ENCODE measurements around the gene LIN7B. TPM values are rescaled to one million over a fixed set of nuclear protein-coding genes. Genes with fewer than 3 reads are reported as not detected.
A peak's percentile ranks its signal among the peaks of the same experiment; 100 is the strongest.

LIN7B gene
- total and polyA plus RNA-seq, 9 of the 15 experiments (the other 6 are each of a cell fraction or from before 2014, with no cell fraction given) = 0.89 to 15.7 (median 4.0) TPM

GRCh38 chr19:49073514-49074378 is 40.4 kb upstream of the LIN7B start (continued):
- TF ChIP-seq ZBTB40 (IDR thresholded peaks at IDR 0.05) = 0 out of 2 replicates have a peak, but pooled peaks have one; percentile 51
- TF ChIP-seq ZBTB40 (CRISPR knock-in tag; IDR thresholded peaks at IDR 0.05) = no peak
- no peak for TF ChIP-seq ZFPM2 (CRISPR knock-in tag; IDR thresholded peaks at IDR 0.05)
- TF ChIP-seq FUS (optimal IDR thresholded peaks at IDR 0.05; ENCODE audit: low read depth, low read length) = no peak
- no peak for TF ChIP-seq FOXO4 (CRISPR knock-in tag; IDR thresholded peaks at IDR 0.05)
- TF ChIP-seq NBN (IDR thresholded peaks at IDR 0.05; ENCODE audit: low read depth) = peak; percentile 63; the same call in 1 of the 2 replicates
- TF ChIP-seq NFRKB (IDR thresholded peaks at IDR 0.05; ENCODE audit: low read depth) = no peak
- TF ChIP-seq ZBTB2 (IDR thresholded peaks at IDR 0.05) = peak; percentile 63; the same call in 1 of the 2 replicates
- peak; percentile 89 for TF ChIP-seq SPI1 (IDR thresholded peaks at IDR 0.05; ENCODE audit: borderline replicate concordance, low read depth, low read length)
- no peak for TF ChIP-seq TEAD1 (CRISPR knock-in tag; IDR thresholded peaks at IDR 0.05)
- TF ChIP-seq GTF2E2 (tag; IDR thresholded peaks at IDR 0.05) = no peak
- TF ChIP-seq MLLT1 (IDR thresholded peaks at IDR 0.05) = peak in 1 of 2 experiments; percentile 67; a peak in 1 of 4 replicates
